OCI-LY7 (cell line): ENCODE measurements around the gene IRAK1.

Experiments
- CTCF ChIP-seq: fragments of 200-600 bp; sonication (generic); conservative IDR thresholded peaks from 2 replicates; pipeline ENCODE4 v1.5.1; 2014; ENCODE audit warnings: mild to moderate bottlenecking, antibody characterized with exemption, low read length, moderate library complexity, mixed read lengths
- EZH2phosphoT487 ChIP-seq: fragments of 200-600 bp; sonication (generic); IDR thresholded peaks from 2 replicates; pipeline ENCODE4 v1.6.1; 2018; ENCODE audit warnings: low read depth, borderline replicate concordance, mild to moderate bottlenecking, mixed run types, antibody characterized with exemption, low read length, moderate library complexity, mixed read lengths

- TF ChIP-seq CTCF, result no peak
- TF ChIP-seq EZH2phosphoT487, result no peak
Measured at GRCh38 chrX:153965406-153965805, 54.3 kb downstream of the IRAK1 start.
